ENCODE results near the gene TOLLIP.

DNA sequence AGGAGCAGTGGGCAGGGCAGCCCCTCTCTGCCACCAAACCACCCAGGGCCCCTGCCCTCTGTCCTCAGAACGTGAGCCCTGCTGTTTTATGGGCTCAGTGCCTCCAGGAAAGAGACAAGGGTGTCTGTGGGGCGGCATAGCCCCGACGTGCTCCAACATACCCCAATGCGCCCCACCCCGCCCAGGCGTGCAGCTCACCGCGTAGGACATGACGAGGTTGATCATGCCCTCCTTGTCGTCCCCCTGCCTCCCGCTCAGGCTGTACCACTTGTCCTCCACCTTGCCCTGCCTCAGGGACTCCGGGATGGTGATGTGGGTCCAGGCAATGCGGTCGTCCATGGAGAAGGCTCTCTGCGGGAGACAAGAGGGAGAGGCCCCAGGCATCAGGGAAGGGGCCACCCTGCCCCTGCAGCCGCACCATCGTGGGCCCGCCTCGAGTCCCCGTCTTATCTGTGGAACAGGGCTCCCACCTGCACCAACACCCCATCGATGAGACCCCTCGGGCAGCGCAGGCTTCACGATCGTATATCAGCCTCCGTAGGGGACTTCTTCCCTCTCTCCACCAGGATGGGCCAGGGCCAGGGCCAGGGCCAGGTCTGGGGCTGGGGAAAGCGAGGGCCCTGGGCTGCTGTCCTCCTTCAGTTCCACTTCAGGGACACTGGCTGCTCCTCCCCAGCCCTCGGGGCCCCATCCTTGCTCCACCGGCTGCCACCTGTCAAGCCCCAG lies 20.8 kb downstream of the TOLLIP start:
- no peak for TF ChIP-seq CTCF (conservative IDR thresholded peaks at IDR 0.05; ENCODE audit: low read depth, low read length)
- TF ChIP-seq RAD21 (IDR thresholded peaks at IDR 0.05; ENCODE audit: low read length): no peak
- no peak for TF ChIP-seq SMC3 (IDR thresholded peaks at IDR 0.05; ENCODE audit: low read depth, low read length)
- no peak for TF ChIP-seq CEBPB (IDR thresholded peaks at IDR 0.05; ENCODE audit: low read depth, low read length)

All from IMR-90 (cell line).